Endothelial cell of umbilical vein (primary cell): Measurements from ENCODE around the gene ASB13. TPM values are rescaled to one million over a fixed set of nuclear protein-coding genes. Genes with fewer than 3 reads are reported as not detected.

Source experiments
- BruUV-seq: library from RNA; stranded (reverse); fragments of 400-500 nt; replicated peaks from 2 replicates; lab custom pipeline; 2021; lab: Mats Ljungman, UMichigan
- CTCF ChIA-PET: fragments of 300-600, 350-600 bp; sonication (Branson Sonifier 250); formaldehyde crosslinking; loops from one replicate; lab custom pipeline; 2021; ENCODE audit warnings: antibody characterized with exemption, inconsistent platforms; lab: Charles Lee
- POLR2A ChIA-PET: fragments of 300-600, 350-600 bp; sonication (Branson Sonifier 250); formaldehyde crosslinking; loops from one replicate; lab custom pipeline; 2021; ENCODE audit warnings: antibody characterized with exemption, inconsistent platforms; lab: Charles Lee
- DNase-seq: peaks from one replicate; pipeline ENCODE4 v3.0.0-alpha.2; 2011; ENCODE audit warnings: low read depth, low spot score
- FAIRE-seq: peaks from 2 replicates; lab custom pipeline; 2011; peaks lifted over from hg19 to GRCh38; lab: Jason Lieb, UNC
- H2AFZ ChIP-seq: 2 replicates; pipeline ENCODE4 v1.6.0; 2012; ENCODE audit warnings: low read depth, low read length, control low read depth, inconsistent platforms
- H3K27ac ChIP-seq: 2 replicates; pipeline ENCODE4 v1.5.1; 2011; ENCODE audit warnings: low read depth, mild to moderate bottlenecking, control low read depth, low read length, moderate library complexity; ENCODE audit not compliant: insufficient read depth
- H3K27me3 ChIP-seq, 2 experiments: 2 replicates each; pipeline versions ENCODE4 v1.6.0 to v1.6.1; 2011; ENCODE audit warnings: low read length in 2 of 2, mixed read lengths in 1 of 2; ENCODE audit not compliant: control insufficient read depth in 2 of 2, insufficient read depth in 2 of 2
- H3K36me3 ChIP-seq, 2 experiments: 2 replicates in 1 of 2; 3 replicates in 1 of 2; pipeline ENCODE4 v1.5.1; 2011; ENCODE audit warnings: low read length in 2 of 2, mild to moderate bottlenecking in 1 of 2, moderate library complexity in 1 of 2; ENCODE audit not compliant: control insufficient read depth in 2 of 2, insufficient read depth in 2 of 2; ENCODE audit errors: extremely low read depth in 1 of 2
- H3K4me1 ChIP-seq: 3 replicates; pipeline ENCODE4 v1.5.1; 2011; ENCODE audit warnings: mild to moderate bottlenecking, low read length; ENCODE audit not compliant: control insufficient read depth, insufficient read depth; ENCODE audit errors: extremely low read depth
- H3K4me2 ChIP-seq: 2 replicates; pipeline ENCODE4 v1.6.1; 2011; ENCODE audit warnings: low read length, control low read depth, mixed read lengths; ENCODE audit not compliant: insufficient read depth
- H3K4me3 ChIP-seq, 3 experiments: fragments of 200-600 bp in 1 of 3; sonication (generic), shearing (Covaris generic) in 1 of 3; replicated peaks in 1 of 3; 2 replicates each; pipeline ENCODE4 v1.5.1; 2011 to 2016; ENCODE audit warnings: control low read depth in 3 of 3, low read length in 3 of 3, mild to moderate bottlenecking in 2 of 3, inconsistent platforms in 1 of 3, low read depth in 1 of 3, moderate library complexity in 1 of 3; ENCODE audit not compliant: insufficient read depth in 1 of 3
- H3K79me2 ChIP-seq: 2 replicates; pipeline ENCODE4 v1.6.0; 2012; ENCODE audit warnings: low read length, inconsistent platforms; ENCODE audit not compliant: control insufficient read depth, insufficient read depth
- H3K9ac ChIP-seq: replicated peaks from 2 replicates; pipeline ENCODE3; 2011; ENCODE audit warnings: low read length, control low read depth; ENCODE audit not compliant: insufficient read depth; ENCODE audit errors: extremely low read depth
- H3K9me1 ChIP-seq: replicated peaks from 3 replicates; pipeline ENCODE4 v1.6.0; 2011; ENCODE audit warnings: mild to moderate bottlenecking, low read length; ENCODE audit not compliant: control insufficient read depth, insufficient read depth; ENCODE audit errors: extremely low read depth
- H3K9me3 ChIP-seq: replicated peaks from 2 replicates; pipeline ENCODE4 v1.5.1; 2012; ENCODE audit warnings: low read length, inconsistent platforms; ENCODE audit not compliant: control insufficient read depth, insufficient read depth
- H4K20me1 ChIP-seq: replicated peaks from 2 replicates; pipeline ENCODE3; 2011; ENCODE audit warnings: mild to moderate bottlenecking, low read length; ENCODE audit not compliant: control insufficient read depth, insufficient read depth; ENCODE audit errors: extremely low read depth
- CTCF ChIP-seq, 2 donors: IDR thresholded peaks; 1 replicate in 1 of 2; 2 replicates in 1 of 2; pipeline ENCODE4 v1.5.1; 2011; ENCODE audit warnings: low read length in 2 of 2, mild to moderate bottlenecking in 2 of 2, moderate library complexity in 2 of 2, control low read depth in 1 of 2, inconsistent platforms in 1 of 2, low read depth in 1 of 2; ENCODE audit not compliant: insufficient read depth in 1 of 2; ENCODE audit errors: extremely low read depth in 1 of 2
- EZH2 ChIP-seq: IDR thresholded peaks from 2 replicates; pipeline ENCODE4 v1.6.1; 2012; ENCODE audit warnings: borderline replicate concordance, low read depth, mild to moderate bottlenecking, moderate library complexity, low read length, inconsistent platforms; ENCODE audit not compliant: severe bottlenecking
- FOS ChIP-seq: IDR thresholded peaks from 2 replicates; pipeline ENCODE4 v1.6.1; 2011; ENCODE audit warnings: mild to moderate bottlenecking, low read length, moderate library complexity, borderline replicate concordance; ENCODE audit not compliant: insufficient read depth
- GATA2 ChIP-seq: IDR thresholded peaks from 2 replicates; pipeline ENCODE4 v1.7.0; 2011; ENCODE audit warnings: low read depth, mild to moderate bottlenecking, moderate library complexity, mixed read lengths, low read length; ENCODE audit not compliant: insufficient read length, insufficient read depth
- JUN ChIP-seq: IDR thresholded peaks from 2 replicates; pipeline ENCODE4 v1.6.1; 2011; ENCODE audit warnings: borderline replicate concordance, low read depth; ENCODE audit not compliant: insufficient read length, insufficient read depth
- MAX ChIP-seq: IDR thresholded peaks from 2 replicates; pipeline ENCODE4 v1.6.1; 2011; ENCODE audit not compliant: insufficient read depth, insufficient read length
- MYC ChIP-seq: IDR thresholded peaks from one replicate; pipeline ENCODE4 v1.6.1; 2011; ENCODE audit warnings: mild to moderate bottlenecking, low read depth, low read length
- POLR2A ChIP-seq: IDR thresholded peaks from 2 replicates; pipeline ENCODE4 v1.6.1; 2012; ENCODE audit warnings: low read depth, mild to moderate bottlenecking, control low read depth, low read length
- POLR2AphosphoS5 ChIP-seq: IDR thresholded peaks from 2 replicates; pipeline ENCODE4 v1.6.1; 2012; ENCODE audit warnings: low read depth, mild to moderate bottlenecking, control low read depth, low read length, moderate library complexity; ENCODE audit not compliant: insufficient read depth
- dilution Hi-C: fragments of 300-500 bp; cut with MboI; formaldehyde crosslinking; loops from one replicate; pipeline ENCODE4 v1.15.0; 2019; ENCODE audit warnings: low sequenced_read_pairs; ENCODE audit not compliant: extremely low pct_ligation_motif_present
- intact Hi-C: fragments of 100-400 bp; cut with micrococcal nuclease; formaldehyde crosslinking; loops from one replicate; pipeline ENCODE4 v1.10.0; 2022
- polyA plus RNA-seq, 4 experiments: library from polyadenylated mRNA; depleted of rRNA in 3 of 4; stranded (reverse) in 3 of 4; unstranded in 1 of 4; fragments of >200 nt; gene quantifications; 2 replicates each; pipeline versions ENCODE4 v1.2.1 to v1.2.3, GENCODE V29; 2011 to 2012; ENCODE audit warnings: missing spikeins in 1 of 4
- total RNA-seq: library from RNA; stranded (reverse); gene quantifications from 2 replicates; pipeline ENCODE4 v1.2.3, GENCODE V29; 2021

The ASB13 gene
- total and polyA plus RNA-seq, 2 donors (not counting 3 experiments of a cell fraction or from before 2014, with no cell fraction given): 6.3 to 7.3 TPM

GRCh38 chr10:5710859-5711258 is 44.5 kb upstream of the ASB13 start:
- no peak for FAIRE-seq
- no peak for DNase-seq
- H3K4me2 ChIP-seq: no peak overlapping the region

More at GRCh38 chr10:5710859-5711258, 44.5 kb upstream of the ASB13 start:
- Histone ChIP-seq H3K4me1 (no peaks in the 10 kb centered on the region), H3K9me1 (no peaks in the 10 kb centered on the region), H4K20me1 (no peaks in the 10 kb centered on the region), H3K9ac (no peak overlapping the region), H3K9me3 (no peaks in the 10 kb centered on the region), H3K4me3 (no peak overlapping the region), H3K79me2 (peaks cover 59% of the 10 kb centered on the region), H3K27ac (no peak overlapping the region), H3K36me3 (no peaks in the 10 kb centered on the region), H3K27me3 (no peaks in the 10 kb centered on the region), H2AFZ (no peak overlapping the region)
- ChIA-PET CTCF (interaction anchor here (1.1 kb wide), 1 partner anchor 10 kb away, joined by 3 read pairs; no protein-coding TSS in a partner anchor), POLR2A (no interaction called here)
- no TSS peak for BruUV-seq
- intact Hi-C loops (no loop called here), dilution Hi-C loops (no loop called here)
- TF ChIP-seq JUN (no peak), GATA2 (no peak), MYC (no peak), EZH2 (no peak), POLR2A (no peak), MAX (no peak), POLR2AphosphoS5 (no peak), CTCF (IDR thresholded peaks at IDR 0.05; ENCODE audit: extremely low read depth in 1 of 2, insufficient read depth in 1 of 2, low read depth in 1 of 2, low read length in 2 of 2) (no peak), FOS (no peak)
